ENCODE results near the gene SHOX. TPM values are rescaled to one million over a fixed set of nuclear protein-coding genes. Genes with fewer than 3 reads are reported as not detected.
"Not testable (repeated sequence)": the region's sequence is repeated elsewhere in the genome, so short reads cannot be mapped to it uniquely, and the experiment has no call there.

Gene SHOX
- total and polyA plus RNA-seq, 7 donors: 0.06 to 0.60 (median 0.32) TPM; not detected in 3

DNA sequence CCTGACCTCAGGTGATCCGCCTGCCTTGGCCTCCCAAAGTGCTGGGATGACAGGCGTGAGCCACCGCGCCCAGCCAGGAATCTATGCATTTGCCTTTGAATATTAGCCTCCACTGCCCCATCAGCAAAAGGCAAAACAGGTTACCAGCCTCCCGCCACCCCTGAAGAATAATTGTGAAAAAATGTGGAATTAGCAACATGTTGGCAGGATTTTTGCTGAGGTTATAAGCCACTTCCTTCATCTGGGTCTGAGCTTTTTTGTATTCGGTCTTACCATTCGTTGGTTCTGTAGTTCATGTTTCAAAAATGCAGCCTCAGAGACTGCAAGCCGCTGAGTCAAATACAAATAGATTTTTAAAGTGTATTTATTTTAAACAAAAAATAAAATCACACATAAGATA, 44.2 kb upstream of the SHOX start:
- no peaks in the 10 kb centered on the region for H3K9me3 ChIP-seq
- WGBS, 2 donors: 86 to 91% methylated on average over 8 of the region's 8 CpGs
- no peak for DNase-seq
- H3K4me3 ChIP-seq: no peak overlapping the region
- H3K27ac ChIP-seq: no peak overlapping the region
- intact Hi-C loops (cut with DNase I): no loop called here
- no peaks in the 10 kb centered on the region for H3K36me3 ChIP-seq
- H3K4me1 ChIP-seq: no peaks in the 10 kb centered on the region
- H3K27me3 ChIP-seq: no peaks in the 10 kb centered on the region
- TF ChIP-seq EP300 (IDR thresholded peaks at IDR 0.05) (no peak), POLR2AphosphoS5 (IDR thresholded peaks at IDR 0.05) (no peak), POLR2A (IDR thresholded peaks at IDR 0.05) (no peak)
- TF ChIP-seq, protein P1, sequence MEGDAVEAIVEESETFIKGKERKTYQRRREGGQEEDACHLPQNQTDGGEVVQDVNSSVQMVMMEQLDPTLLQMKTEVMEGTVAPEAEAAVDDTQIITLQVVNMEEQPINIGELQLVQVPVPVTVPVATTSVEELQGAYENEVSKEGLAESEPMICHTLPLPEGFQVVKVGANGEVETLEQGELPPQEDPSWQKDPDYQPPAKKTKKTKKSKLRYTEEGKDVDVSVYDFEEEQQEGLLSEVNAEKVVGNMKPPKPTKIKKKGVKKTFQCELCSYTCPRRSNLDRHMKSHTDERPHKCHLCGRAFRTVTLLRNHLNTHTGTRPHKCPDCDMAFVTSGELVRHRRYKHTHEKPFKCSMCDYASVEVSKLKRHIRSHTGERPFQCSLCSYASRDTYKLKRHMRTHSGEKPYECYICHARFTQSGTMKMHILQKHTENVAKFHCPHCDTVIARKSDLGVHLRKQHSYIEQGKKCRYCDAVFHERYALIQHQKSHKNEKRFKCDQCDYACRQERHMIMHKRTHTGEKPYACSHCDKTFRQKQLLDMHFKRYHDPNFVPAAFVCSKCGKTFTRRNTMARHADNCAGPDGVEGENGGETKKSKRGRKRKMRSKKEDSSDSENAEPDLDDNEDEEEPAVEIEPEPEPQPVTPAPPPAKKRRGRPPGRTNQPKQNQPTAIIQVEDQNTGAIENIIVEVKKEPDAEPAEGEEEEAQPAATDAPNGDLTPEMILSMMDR (IDR thresholded peaks at IDR 0.05): no peak

DNA sequence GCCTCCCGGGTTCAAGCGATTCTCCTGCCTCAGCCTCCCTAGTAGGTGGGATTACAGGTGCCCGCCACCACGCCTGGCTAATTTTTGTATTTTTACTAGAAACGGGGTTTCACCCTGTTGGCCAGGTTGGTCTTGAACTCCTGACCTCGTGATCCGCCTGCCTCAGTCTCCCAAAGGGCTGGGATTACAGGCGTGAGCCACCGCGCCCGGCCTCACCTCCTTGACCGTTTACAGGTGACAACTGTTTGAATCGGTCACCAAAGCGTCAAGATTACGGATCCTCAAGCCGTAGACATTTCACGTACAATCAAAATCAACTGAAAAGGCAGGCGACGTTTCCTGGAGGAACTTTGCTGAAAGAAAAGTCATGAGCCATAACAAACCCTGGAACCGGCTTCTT, 41.3 kb upstream of the SHOX start:
- WGBS, 2 donors: 86 to 90% methylated on average over 20 of the region's 20 CpGs
- H3K36me3 ChIP-seq; H3K4me1 ChIP-seq; DNase-seq; H3K27ac ChIP-seq; H3K27me3 ChIP-seq; intact Hi-C loops (cut with DNase I); H3K4me3 ChIP-seq; H3K9me3 ChIP-seq: not testable (repeated sequence)

DNA sequence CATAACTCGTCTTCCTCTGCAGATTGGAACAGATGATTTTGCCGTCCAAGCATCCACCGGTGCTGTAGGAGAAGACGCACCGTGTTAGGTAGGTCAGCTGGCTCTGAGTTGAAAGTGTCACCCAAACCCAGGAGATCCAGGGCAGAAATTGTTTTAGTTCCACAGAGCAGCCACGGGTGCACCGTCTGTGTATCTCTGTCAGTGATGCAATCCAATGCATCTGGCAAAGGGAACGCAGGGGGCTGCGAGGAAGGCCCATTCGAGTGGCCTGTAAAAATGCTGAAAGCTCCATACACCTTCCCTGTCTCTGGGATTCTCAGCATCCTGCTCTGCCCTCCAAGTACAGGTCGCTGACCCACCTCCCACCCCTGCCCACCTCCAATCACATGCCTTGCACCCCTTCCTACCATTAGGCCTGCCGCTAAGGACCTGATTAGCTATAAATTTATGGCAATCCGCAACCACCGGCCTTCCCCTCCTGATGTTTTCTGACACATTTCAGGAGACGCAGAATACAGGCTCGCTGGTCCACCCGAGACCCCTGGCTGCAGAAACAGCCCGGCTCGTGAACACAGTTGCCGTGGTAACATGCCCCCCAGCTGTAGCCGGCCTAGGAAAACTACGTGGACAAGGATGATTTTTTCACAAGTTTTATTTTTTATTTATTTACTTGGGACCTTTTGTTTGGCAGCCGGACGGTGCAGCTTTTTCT, 39.7 kb upstream of the SHOX start:
- TF ChIP-seq POLR2AphosphoS5 (IDR thresholded peaks at IDR 0.05) (no peak), EP300 (IDR thresholded peaks at IDR 0.05) (no peak), POLR2A (IDR thresholded peaks at IDR 0.05) (no peak)
- TF ChIP-seq, protein P1 (IDR thresholded peaks at IDR 0.05): no peak

DNA sequence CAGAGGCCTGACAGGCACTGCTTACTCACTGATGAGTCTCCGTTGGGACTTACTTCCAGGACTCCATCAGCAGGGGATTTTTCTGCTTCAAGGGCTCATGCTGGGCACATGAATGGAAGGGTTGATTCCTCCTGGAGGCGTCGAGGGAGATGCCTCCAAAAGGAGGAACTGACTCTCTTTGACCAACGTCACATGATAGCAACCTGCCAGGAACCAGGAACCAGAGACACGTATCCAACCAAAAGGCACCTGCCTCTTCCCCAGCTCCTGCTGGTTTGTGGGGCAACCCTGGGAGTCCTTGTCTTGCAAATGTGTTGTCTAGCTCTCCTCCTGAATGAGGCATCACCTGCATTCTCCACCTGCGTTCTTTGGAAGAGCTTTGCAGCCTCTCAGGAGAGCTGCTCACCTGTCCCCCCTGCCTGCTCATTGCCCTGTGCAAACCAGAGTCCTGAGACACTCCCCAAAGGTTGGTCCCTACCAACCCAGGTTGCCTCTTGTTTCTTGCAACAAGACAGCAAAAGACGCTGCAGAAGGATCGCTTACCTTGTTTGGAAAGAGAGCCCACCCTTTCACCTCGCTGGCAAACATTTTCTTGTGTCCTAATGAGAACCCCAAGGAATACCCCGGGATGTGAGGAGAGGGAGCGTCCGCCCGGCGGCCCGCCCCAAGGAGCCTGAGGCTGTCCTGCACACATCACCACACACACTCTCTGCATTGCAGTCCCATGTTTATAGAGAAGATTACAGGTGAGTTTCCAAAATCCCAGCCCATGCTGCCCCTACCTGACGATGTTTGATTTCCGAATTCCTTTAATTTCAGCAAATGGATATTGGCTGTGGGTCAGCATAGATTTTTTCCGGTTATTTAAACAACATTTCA, 30.5 kb upstream of the SHOX start:
- 51 to 71% methylated on average over 18 of the region's 18 CpGs for WGBS, 2 donors
- intact Hi-C loops (cut with DNase I): no loop called here
- no peak overlapping the region for H3K27ac ChIP-seq

More for the DNA sequence above, 39.7 kb upstream of the SHOX start:
- Histone ChIP-seq H3K27ac (no peak overlapping the region), H3K27me3 (no peaks in the 10 kb centered on the region), H3K36me3 (no peaks in the 10 kb centered on the region), H3K4me1 (no peaks in the 10 kb centered on the region), H3K9me3 (peaks cover 0 to 4% (median 0%) of the 10 kb centered on the region in 4 donors), H3K4me3 (no peak overlapping the region)
- intact Hi-C loops (cut with DNase I): no loop called here
- DNase-seq: no peak
- 70 to 76% methylated on average over 24 of the region's 24 CpGs for WGBS, 2 donors

DNA sequence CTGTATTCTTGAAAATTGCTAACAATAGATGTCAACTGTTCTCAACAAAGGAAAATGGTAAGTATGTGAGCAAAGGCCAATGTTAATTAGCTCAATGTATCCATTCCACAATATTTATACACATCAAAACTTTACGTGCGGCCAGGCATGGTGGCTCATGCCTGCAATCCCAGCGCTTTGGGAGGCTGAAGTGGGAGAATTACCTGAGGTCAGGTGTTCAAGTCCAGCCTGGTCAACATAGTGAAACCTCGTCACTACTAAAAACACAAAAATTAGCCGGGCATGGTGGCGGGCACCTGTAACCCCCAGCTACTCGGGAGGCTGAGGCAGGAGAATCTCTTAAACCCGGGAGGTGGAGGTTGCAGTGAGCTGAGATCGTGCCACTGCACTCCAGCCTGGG, 27.6 kb upstream of the SHOX start:
- H3K4me3 ChIP-seq; H3K36me3 ChIP-seq; H3K4me1 ChIP-seq; H3K27me3 ChIP-seq; DNase-seq; intact Hi-C loops (cut with DNase I); H3K9me3 ChIP-seq; H3K27ac ChIP-seq: not testable (repeated sequence)
- 91 to 93% methylated on average over 9 of the region's 9 CpGs for WGBS, 2 donors

More for the DNA sequence above, 30.5 kb upstream of the SHOX start:
- H3K9me3 ChIP-seq: peaks cover 0 to 17% (median 10%) of the 10 kb centered on the region in 4 donors
- TF ChIP-seq EP300 (IDR thresholded peaks at IDR 0.05) (no peak), POLR2A (IDR thresholded peaks at IDR 0.05) (no peak), POLR2AphosphoS5 (IDR thresholded peaks at IDR 0.05) (no peak)
- TF ChIP-seq, protein P1 (IDR thresholded peaks at IDR 0.05): no peak
- DNase-seq: no peak
- H3K36me3 ChIP-seq: no peaks in the 10 kb centered on the region
- peaks cover 0 to 6% (median 0%) of the 10 kb centered on the region in 3 donors for H3K27me3 ChIP-seq
- no peak overlapping the region for H3K4me3 ChIP-seq
- no peaks in the 10 kb centered on the region for H3K4me1 ChIP-seq

DNA sequence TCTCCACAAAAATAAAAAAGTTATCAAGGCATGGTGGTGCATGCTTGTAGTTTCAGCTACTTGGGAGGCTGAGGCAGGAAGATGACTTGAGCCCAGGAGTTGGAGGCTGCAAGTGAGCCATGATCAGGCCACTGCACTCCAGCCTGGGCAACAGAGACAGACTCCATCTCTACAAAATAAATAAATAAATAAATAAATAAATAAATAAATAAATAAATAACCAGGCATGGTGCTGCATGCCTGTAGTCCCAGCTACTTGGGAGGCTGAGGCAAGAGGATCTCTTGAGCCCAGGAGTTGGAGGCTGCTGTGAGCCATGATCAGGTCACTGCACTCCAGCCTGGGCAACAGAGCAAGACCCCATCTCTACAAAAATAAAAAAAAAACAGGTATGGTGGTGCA, 26.0 kb upstream of the SHOX start:
- H3K4me1 ChIP-seq; H3K27me3 ChIP-seq; H3K9me3 ChIP-seq; H3K27ac ChIP-seq; intact Hi-C loops (cut with DNase I); DNase-seq; H3K4me3 ChIP-seq; H3K36me3 ChIP-seq: not testable (repeated sequence)

DNA sequence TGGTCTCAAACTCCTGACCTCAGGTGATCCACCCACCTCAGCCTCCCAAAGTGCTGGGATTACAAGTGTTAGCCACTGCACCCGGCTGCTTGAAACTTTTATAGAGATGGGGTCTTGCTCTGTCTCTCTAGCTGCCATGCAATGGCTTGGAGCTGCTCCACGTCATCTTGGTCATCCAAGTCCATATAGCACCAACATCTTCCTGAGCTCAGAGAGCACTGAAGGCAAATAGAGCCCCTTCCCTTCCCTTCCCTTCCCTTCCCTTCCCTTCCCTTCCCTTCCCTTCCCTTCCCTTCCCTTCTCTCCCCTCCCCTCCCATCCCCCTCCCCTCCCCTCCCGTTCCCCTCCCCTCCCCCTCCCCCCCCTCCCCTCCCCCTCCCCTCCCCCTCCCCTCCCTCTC, 22.5 kb upstream of the SHOX start:
- H3K4me3 ChIP-seq; H3K27me3 ChIP-seq; H3K36me3 ChIP-seq; intact Hi-C loops (cut with DNase I); DNase-seq; H3K27ac ChIP-seq; H3K4me1 ChIP-seq: not testable (repeated sequence)
- WGBS, 2 donors: 67 to 72% methylated on average over 2 of the region's 3 CpGs
- H3K9me3 ChIP-seq: peaks cover 0 to 11% (median 2%) of the 10 kb centered on the region in 4 donors

Measured in sigmoid colon (tissue), 7 donors.